Fibroblast of villous mesenchyme (primary cell): ENCODE data around the gene NCCRP1. TPM values are rescaled to one million over a fixed set of nuclear protein-coding genes. Genes with fewer than 3 reads are reported as not detected.
A peak's percentile ranks its signal among the peaks of the same experiment; 100 is the strongest.

ENCODE experiments used
- DNase-seq: peaks from one replicate; pipeline ENCODE4 v3.0.0-alpha.2; 2010; ENCODE audit warnings: low read depth
- H3K4me3 ChIP-seq: 2 replicates; pipeline ENCODE4 v1.5.1; 2011; ENCODE audit warnings: low read depth, mild to moderate bottlenecking, low read length
- CTCF ChIP-seq: IDR thresholded peaks from 2 replicates; pipeline ENCODE4 v1.5.1; 2012; ENCODE audit warnings: low read depth, mild to moderate bottlenecking, low read length; ENCODE audit not compliant: insufficient read depth
- total RNA-seq: library from RNA; depleted of rRNA; stranded (reverse); fragments of >200 nt; gene quantifications from 2 replicates; pipeline ENCODE4 v1.2.3, GENCODE V29; 2012

NCCRP1 gene
- total RNA-seq, 1 donor, result not detected

GRCh38 chr19:39199025-39199424 lies 2.3 kb downstream of the NCCRP1 start:
- no peak for TF ChIP-seq CTCF
- H3K4me3 ChIP-seq, result no peak overlapping the region
- DNase-seq, result peak; percentile 79

DNA sequence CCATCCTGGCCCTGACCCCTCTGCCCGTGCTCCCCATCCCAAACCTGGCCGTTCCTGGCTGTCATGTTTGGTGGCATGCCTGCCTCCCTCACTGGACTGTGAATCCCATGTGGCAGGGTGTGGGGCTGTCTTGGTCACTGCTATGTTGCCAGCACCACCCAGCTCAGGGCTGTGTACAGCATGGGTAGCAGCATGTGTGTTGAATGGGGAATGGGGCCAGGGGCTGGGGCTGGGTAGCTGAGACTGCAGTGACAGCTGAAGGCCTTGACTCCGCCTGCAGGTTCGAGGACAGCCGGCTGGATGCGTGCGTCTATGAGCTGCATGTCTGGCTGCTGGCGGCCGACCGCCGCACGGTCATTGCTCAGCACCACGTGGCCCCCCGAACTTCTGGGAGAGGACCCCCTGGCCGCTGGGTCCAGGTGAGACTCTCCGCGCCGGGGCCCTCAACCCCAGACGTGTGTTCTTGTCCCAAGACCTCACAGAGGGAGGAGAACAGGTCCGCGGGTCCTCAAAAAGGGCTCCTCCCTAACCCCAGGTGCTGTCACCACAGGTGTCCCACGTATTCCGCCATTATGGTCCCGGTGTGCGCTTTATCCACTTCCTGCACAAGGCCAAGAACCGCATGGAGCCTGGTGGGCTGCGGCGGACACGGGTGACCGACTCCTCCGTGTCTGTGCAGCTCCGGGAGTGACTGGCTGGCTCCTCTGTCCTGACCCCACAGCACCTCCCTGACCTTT lies 3.5 kb downstream of the NCCRP1 start:
- DNase-seq, result no peak
- no peak overlapping the region for H3K4me3 ChIP-seq
- no peak for TF ChIP-seq CTCF

DNA sequence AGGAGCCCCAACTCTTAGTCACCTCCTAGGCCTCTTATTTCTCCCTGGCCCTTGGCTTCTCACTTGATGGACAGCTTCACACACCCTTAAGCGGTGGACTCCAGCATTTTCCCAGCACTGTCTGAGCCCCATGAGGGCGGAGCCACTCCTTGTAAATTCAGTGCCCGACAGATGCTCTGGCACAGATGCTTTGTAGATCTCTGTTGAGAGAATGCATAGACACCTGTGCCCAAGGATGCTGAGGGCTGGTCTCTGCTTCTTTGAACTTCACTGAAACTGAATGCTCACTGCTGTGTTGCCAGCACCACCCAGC lies 4.0 kb downstream of the NCCRP1 start:
- no peak for DNase-seq
- H3K4me3 ChIP-seq, result no peak overlapping the region
- TF ChIP-seq CTCF, result no peak

GRCh38 chr19:39202998-39203355 lies 6.2 kb downstream of the NCCRP1 start:
- H3K4me3 ChIP-seq, result no peak overlapping the region
- no peak for TF ChIP-seq CTCF
- DNase-seq, result no peak

DNA sequence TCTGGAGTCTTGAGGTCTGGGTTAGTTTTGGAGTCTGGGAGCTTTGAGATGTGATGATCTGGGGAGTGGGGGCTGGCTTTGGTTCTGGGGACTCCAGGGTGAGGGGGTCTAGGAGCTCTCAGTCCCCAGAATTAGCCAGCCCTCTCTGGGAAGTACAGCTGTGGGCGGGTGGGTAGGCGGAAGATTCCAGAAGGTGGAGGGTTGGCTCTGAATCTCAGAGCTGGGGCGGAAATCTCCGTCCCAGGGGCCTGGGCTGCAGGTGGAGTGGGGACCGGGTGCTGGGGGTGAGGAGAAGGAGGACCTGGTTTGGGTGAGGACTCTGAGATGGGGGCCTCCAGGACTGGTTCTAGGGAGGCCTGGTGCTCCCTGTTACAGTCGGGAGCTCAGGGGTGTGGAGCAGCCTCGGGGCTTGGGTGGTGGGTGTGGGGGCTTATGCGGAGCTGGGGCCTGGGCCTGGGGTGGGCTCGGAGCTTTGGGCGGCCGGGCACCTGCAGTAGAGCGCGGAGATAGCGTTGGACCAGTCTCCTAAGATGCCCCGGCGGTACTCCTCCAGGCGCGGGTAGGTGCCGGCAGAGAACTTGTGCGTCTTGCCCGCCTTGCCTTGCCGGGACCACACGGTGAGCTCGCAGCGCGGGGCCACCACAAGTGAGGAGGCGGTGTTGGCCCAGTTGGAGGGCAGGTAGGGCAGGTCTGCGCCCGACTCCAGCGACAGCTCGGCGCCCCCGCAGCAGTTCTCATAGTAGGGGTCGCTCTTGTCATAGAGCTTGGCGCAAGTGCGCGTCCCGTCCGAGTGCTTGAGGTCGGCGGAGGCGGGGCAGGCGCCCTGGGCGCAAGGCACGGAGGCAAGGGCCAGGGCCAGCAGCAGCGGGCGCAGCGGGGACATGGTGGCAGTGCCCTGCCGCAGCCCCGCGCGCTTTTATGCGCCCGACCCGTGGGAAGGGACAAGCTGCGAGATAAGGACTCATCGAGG lies 6.9 kb downstream of the NCCRP1 start, which contains the start of gene SYCN:
TSS of gene SYCN (minus strand) at position 892 of the 970 bp plus-strand sequence. CDS start at position 883, 9 bp downstream.
- H3K4me3 ChIP-seq, result no peak within 1 kb of the TSS
- no peak for TF ChIP-seq CTCF
- DNase-seq, result no peak

- H3K4me3 ChIP-seq, result no peak overlapping the region
- no peak for TF ChIP-seq CTCF
- no peak for DNase-seq
Observed at GRCh38 chr19:39205449-39205764, 8.6 kb downstream of the NCCRP1 start.
